Stimulated activated CD4-positive, alpha-beta T cell treated with anti-CD3 and anti-CD28 coated beads, Interleukin-1b, Interleukin-23, amount 100 ng/mL, for 4 hours (primary cell): Measurements from ENCODE around the gene FAM114A2.
"Not testable (repeated sequence)": the region's sequence is repeated elsewhere in the genome, so short reads cannot be mapped to it uniquely, and the experiment has no call there.

Source experiments
- DNase-seq, 2 donors: peaks; one replicate each; pipeline ENCODE4 v3.0.0-alpha.2; 2020; ENCODE audit warnings: low read depth in 2 of 2

Gene FAM114A2

GRCh38 chr5:154038707-154039457 lies at the start of gene FAM114A2, which contains the start of gene MFAP3:
Gene FAM114A2 (minus strand): TSS chr5:154038910. CDS start chr5:154034953, 3,957 bp downstream.
Gene MFAP3 (plus strand): TSS chr5:154038967. CDS start chr5:154049723, 10,756 bp downstream.
- DNase-seq, result peak; percentile 73 to 77

- no peak for DNase-seq
Measured at GRCh38 chr5:154087260-154087659, 48.5 kb upstream of the FAM114A2 start.

GRCh38 chr5:154086641-154087040 lies 47.9 kb upstream of the FAM114A2 start:
- no peak for DNase-seq

GRCh38 chr5:154086146-154086545 lies 47.4 kb upstream of the FAM114A2 start:
- no peak for DNase-seq

- no peak for DNase-seq
Measured at GRCh38 chr5:154084062-154084639, 45.4 kb upstream of the FAM114A2 start.

GRCh38 chr5:154081246-154081645 lies 42.5 kb upstream of the FAM114A2 start:
- DNase-seq, result no peak

GRCh38 chr5:154078272-154078671 lies 39.6 kb upstream of the FAM114A2 start:
- DNase-seq, result no peak

- DNase-seq, result no peak
Measured at GRCh38 chr5:154077696-154078095, 39.0 kb upstream of the FAM114A2 start.

GRCh38 chr5:154076240-154076922 lies 37.7 kb upstream of the FAM114A2 start:
- DNase-seq, result no peak

GRCh38 chr5:154072414-154073171 lies 33.9 kb upstream of the FAM114A2 start:
- peak; percentile 80 to 83 for DNase-seq

GRCh38 chr5:154071799-154072413 lies 33.2 kb upstream of the FAM114A2 start:
- no peak for DNase-seq

- not testable (repeated sequence) for DNase-seq
Measured at GRCh38 chr5:154069854-154070253, 31.1 kb upstream of the FAM114A2 start.

GRCh38 chr5:154065971-154066370 lies 27.3 kb upstream of the FAM114A2 start:
- DNase-seq, result no peak

GRCh38 chr5:154063372-154063771 lies 24.7 kb upstream of the FAM114A2 start:
- no peak for DNase-seq

GRCh38 chr5:154060606-154061005 lies 21.9 kb upstream of the FAM114A2 start:
- DNase-seq, result no peak

GRCh38 chr5:154059583-154059982 lies 20.9 kb upstream of the FAM114A2 start:
- no peak for DNase-seq

GRCh38 chr5:154059039-154059430 lies 20.3 kb upstream of the FAM114A2 start:
- no peak for DNase-seq

- DNase-seq, result no peak
Measured at GRCh38 chr5:154058055-154059038, 19.6 kb upstream of the FAM114A2 start.

- no peak for DNase-seq
Measured at GRCh38 chr5:154055201-154055600, 16.5 kb upstream of the FAM114A2 start.

- DNase-seq, result no peak
Measured at GRCh38 chr5:154053468-154053867, 14.8 kb upstream of the FAM114A2 start.
